ENCODE data around the gene TBC1D22A.

TBC1D22A gene

GRCh38 chr22:47021371-47022074 lies 259.1 kb downstream of the TBC1D22A start:
- no peak for DNase-seq

- no peak for DNase-seq
These were observed 259.6 kb downstream of the TBC1D22A start for GRCh38 chr22:47022075-47022473.

- no peak for DNase-seq
These were observed 260.0 kb downstream of the TBC1D22A start for GRCh38 chr22:47022475-47022874.

GRCh38 chr22:47023871-47024270 lies 261.4 kb downstream of the TBC1D22A start:
- no peak for DNase-seq

GRCh38 chr22:47027766-47028165 lies 265.3 kb downstream of the TBC1D22A start:
- no peak for DNase-seq

GRCh38 chr22:47029244-47030074 lies 267.0 kb downstream of the TBC1D22A start:
- no peak for DNase-seq

GRCh38 chr22:47030143-47030661 lies 267.8 kb downstream of the TBC1D22A start:
- DNase-seq: peak in 1 of 2 experiments; percentile 61

- DNase-seq: peak; percentile 32 to 57
These were observed 268.6 kb downstream of the TBC1D22A start for GRCh38 chr22:47030881-47031627.

GRCh38 chr22:47031628-47031915 lies 269.1 kb downstream of the TBC1D22A start:
- no peak for DNase-seq

- no peak for DNase-seq
These were observed 269.9 kb downstream of the TBC1D22A start for GRCh38 chr22:47032091-47032943.

- no peak for DNase-seq
These were observed 270.7 kb downstream of the TBC1D22A start for GRCh38 chr22:47032956-47033647.

- DNase-seq: no peak
These were observed 271.2 kb downstream of the TBC1D22A start for GRCh38 chr22:47033648-47034000.

- no peak for DNase-seq
These were observed 271.8 kb downstream of the TBC1D22A start for GRCh38 chr22:47034076-47034808.

GRCh38 chr22:47034905-47035419 lies 272.5 kb downstream of the TBC1D22A start:
- no peak for DNase-seq

GRCh38 chr22:47035425-47035881 lies 273.0 kb downstream of the TBC1D22A start:
- no peak for DNase-seq

- no peak for DNase-seq
These were observed 273.9 kb downstream of the TBC1D22A start for GRCh38 chr22:47036352-47036751.

- DNase-seq: no peak
These were observed 274.6 kb downstream of the TBC1D22A start for GRCh38 chr22:47036936-47037485.

GRCh38 chr22:47038206-47038835 lies 275.9 kb downstream of the TBC1D22A start:
- DNase-seq: no peak

- no peak for DNase-seq
These were observed 276.9 kb downstream of the TBC1D22A start for GRCh38 chr22:47039356-47039755.

All from NCI-H2081 (cell line).